OCI-LY3 (cell line): ENCODE measurements around the gene NARF.
A peak's percentile ranks its signal among the peaks of the same experiment; 100 is the strongest.

ENCODE experiments used
- H2AFZ ChIP-seq: fragments of 200-600, 300-600 bp; shearing (Covaris generic); 2 replicates; pipeline ENCODE4 v1.6.0; 2014; ENCODE audit warnings: antibody characterized with exemption, low read depth, low read length
- H3K27ac ChIP-seq: fragments of 200-600, 300-600 bp; sonication (generic); 2 replicates; pipeline ENCODE4 v1.5.1; 2014; ENCODE audit warnings: mild to moderate bottlenecking, low read length, moderate library complexity, mixed read lengths
- H3K27me3 ChIP-seq: fragments of 200-600, 300-600 bp; sonication (generic); 2 replicates; pipeline ENCODE4 v1.6.1; 2014; ENCODE audit warnings: low read depth, low read length, mixed read lengths
- H3K36me3 ChIP-seq: fragments of 200-600, 300-600 bp; sonication (generic); replicated peaks from 2 replicates; pipeline ENCODE3; 2014; ENCODE audit warnings: low read depth, low read length, mixed read lengths
- H3K4me1 ChIP-seq: fragments of 300-600, 200-600 bp; sonication (generic); 2 replicates; pipeline ENCODE4 v1.6.1; 2014; ENCODE audit warnings: low read length, mixed read lengths
- H3K4me2 ChIP-seq: fragments of 200-600, 300-600 bp; sonication (generic); 2 replicates; pipeline ENCODE4 v1.6.1; 2014; ENCODE audit warnings: low read length, mixed read lengths
- H3K4me3 ChIP-seq: fragments of 300-600, 200-600 bp; sonication (generic); 2 replicates; pipeline ENCODE4 v1.5.1; 2014; ENCODE audit warnings: antibody characterized with exemption, mild to moderate bottlenecking, low read length, moderate library complexity
- H3K79me2 ChIP-seq: fragments of 300-600, 200-600 bp; shearing (Covaris generic); 2 replicates; pipeline ENCODE4 v1.6.1; 2014; ENCODE audit warnings: mild to moderate bottlenecking, low read length, mixed read lengths
- H3K9ac ChIP-seq: fragments of 300-600, 200-600 bp; shearing (Covaris generic); 2 replicates; pipeline ENCODE4 v1.6.0; 2014; ENCODE audit warnings: mild to moderate bottlenecking, low read length, moderate library complexity
- H3K9me3 ChIP-seq: fragments of 200-600, 300-600 bp; shearing (Covaris generic); 2 replicates; pipeline ENCODE4 v1.6.1; 2014; ENCODE audit warnings: low read length, mixed read lengths; ENCODE audit not compliant: insufficient read depth
- H4K20me1 ChIP-seq: fragments of 200-600, 300-600 bp; sonication (generic); 2 replicates; pipeline ENCODE4 v1.6.1; 2016; ENCODE audit warnings: low read length, mixed read lengths; ENCODE audit not compliant: insufficient read depth
- EZH2phosphoT487 ChIP-seq: fragments of 200-600 bp; shearing (Covaris generic); IDR thresholded peaks from 2 replicates; pipeline ENCODE4 v1.6.1; 2018; ENCODE audit warnings: antibody characterized with exemption, mixed run types, low read depth
- TF ChIP-seq, protein P1 (sequence below): fragments of 200-600, 300-600 bp; sonication (generic); IDR thresholded peaks from 2 replicates; pipeline ENCODE4 v1.5.1; 2014; ENCODE audit warnings: antibody characterized with exemption, low read length, low read depth

NARF gene

DNA sequence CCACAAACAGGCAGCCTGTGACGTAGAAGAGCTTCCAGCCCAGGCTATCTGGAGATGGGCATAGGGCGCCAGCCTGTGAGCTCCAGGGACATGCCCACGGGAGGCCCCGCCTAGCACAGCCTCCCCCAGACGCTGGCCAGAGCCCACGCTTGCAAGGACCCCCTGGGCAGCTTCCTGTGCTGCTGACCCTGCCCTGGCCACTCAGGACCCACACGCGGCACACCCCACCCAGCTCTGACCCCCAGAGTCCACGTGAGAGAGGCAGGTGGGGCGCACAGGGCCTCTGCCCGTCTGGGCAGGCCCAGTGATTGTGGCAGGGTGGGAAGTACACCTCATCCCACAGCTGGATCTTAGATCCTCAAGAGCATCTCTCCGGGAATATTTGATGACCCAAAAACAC is 11.9 kb upstream of the NARF start:
- H2AFZ ChIP-seq: no peak overlapping the region
- peaks cover 20% of the 10 kb centered on the region for H3K4me1 ChIP-seq
- H3K9ac ChIP-seq: no peak overlapping the region
- no peaks in the 10 kb centered on the region for H3K9me3 ChIP-seq
- H3K4me3 ChIP-seq: no peak overlapping the region
- H4K20me1 ChIP-seq: peaks cover 46% of the 10 kb centered on the region
- TF ChIP-seq, protein P1, sequence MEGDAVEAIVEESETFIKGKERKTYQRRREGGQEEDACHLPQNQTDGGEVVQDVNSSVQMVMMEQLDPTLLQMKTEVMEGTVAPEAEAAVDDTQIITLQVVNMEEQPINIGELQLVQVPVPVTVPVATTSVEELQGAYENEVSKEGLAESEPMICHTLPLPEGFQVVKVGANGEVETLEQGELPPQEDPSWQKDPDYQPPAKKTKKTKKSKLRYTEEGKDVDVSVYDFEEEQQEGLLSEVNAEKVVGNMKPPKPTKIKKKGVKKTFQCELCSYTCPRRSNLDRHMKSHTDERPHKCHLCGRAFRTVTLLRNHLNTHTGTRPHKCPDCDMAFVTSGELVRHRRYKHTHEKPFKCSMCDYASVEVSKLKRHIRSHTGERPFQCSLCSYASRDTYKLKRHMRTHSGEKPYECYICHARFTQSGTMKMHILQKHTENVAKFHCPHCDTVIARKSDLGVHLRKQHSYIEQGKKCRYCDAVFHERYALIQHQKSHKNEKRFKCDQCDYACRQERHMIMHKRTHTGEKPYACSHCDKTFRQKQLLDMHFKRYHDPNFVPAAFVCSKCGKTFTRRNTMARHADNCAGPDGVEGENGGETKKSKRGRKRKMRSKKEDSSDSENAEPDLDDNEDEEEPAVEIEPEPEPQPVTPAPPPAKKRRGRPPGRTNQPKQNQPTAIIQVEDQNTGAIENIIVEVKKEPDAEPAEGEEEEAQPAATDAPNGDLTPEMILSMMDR: no peak
- TF ChIP-seq EZH2phosphoT487: no peak
- no peak overlapping the region for H3K27ac ChIP-seq
- H3K36me3 ChIP-seq: peaks cover 58% of the 10 kb centered on the region
- H3K79me2 ChIP-seq: peaks cover 44% of the 10 kb centered on the region
- no peaks in the 10 kb centered on the region for H3K27me3 ChIP-seq
- H3K4me2 ChIP-seq: no peak overlapping the region

DNA sequence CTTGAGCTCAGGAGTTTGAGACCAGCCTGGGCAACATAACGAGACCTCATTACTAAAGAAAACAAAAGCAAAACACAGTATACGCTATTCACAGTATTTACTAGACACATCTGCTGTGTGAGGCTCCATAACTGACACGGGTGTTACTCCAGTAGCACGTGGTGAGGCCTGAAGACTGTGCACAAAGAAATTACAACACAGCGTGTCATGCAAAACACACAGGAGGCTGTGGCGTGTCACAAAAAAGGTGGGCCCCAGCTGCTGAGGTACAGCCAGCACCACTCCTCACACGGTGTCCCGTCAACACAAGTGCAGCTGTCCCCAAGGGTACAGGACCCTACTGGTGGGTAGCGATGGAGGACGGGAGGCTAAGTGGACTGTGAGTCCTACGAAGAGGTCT is 10.7 kb upstream of the NARF start:
- Histone ChIP-seq H3K9ac (no peak overlapping the region), H3K4me3 (no peak overlapping the region), H3K79me2 (peaks cover 44% of the 10 kb centered on the region), H3K36me3 (peaks cover 47% of the 10 kb centered on the region), H3K4me2 (no peak overlapping the region), H3K4me1 (peaks cover 20% of the 10 kb centered on the region), H3K9me3 (no peaks in the 10 kb centered on the region), H2AFZ (no peak overlapping the region), H3K27me3 (no peaks in the 10 kb centered on the region), H3K27ac (peak overlapping the region; percentile 20; the same call in 1 of the 2 replicates), H4K20me1 (peaks cover 34% of the 10 kb centered on the region)
- TF ChIP-seq, protein P1: no peak
- TF ChIP-seq EZH2phosphoT487: no peak

- H3K9ac ChIP-seq: peak overlapping the region; percentile 89
- peaks cover 44% of the 10 kb centered on the region for H3K79me2 ChIP-seq
- H3K27ac ChIP-seq: peak overlapping the region; percentile 97
- peaks cover 38% of the 10 kb centered on the region for H3K36me3 ChIP-seq
- TF ChIP-seq, protein P1: no peak
- no peak for TF ChIP-seq EZH2phosphoT487
- H3K4me2 ChIP-seq: peak overlapping the region; percentile 100
- no peaks in the 10 kb centered on the region for H3K27me3 ChIP-seq
- H3K9me3 ChIP-seq: no peaks in the 10 kb centered on the region
- peaks cover 26% of the 10 kb centered on the region for H4K20me1 ChIP-seq
- no peak overlapping the region for H2AFZ ChIP-seq
- H3K4me1 ChIP-seq: peaks cover 20% of the 10 kb centered on the region
- H3K4me3 ChIP-seq: peak overlapping the region; percentile 81
These were observed 9.2 kb upstream of the NARF start for GRCh38 chr17:82449131-82449882.

- no peaks in the 10 kb centered on the region for H3K27me3 ChIP-seq
- peaks cover 20% of the 10 kb centered on the region for H3K4me1 ChIP-seq
- peak overlapping the region; percentile 100 for H3K4me2 ChIP-seq
- H3K9ac ChIP-seq: peak overlapping the region; percentile 89
- no peaks in the 10 kb centered on the region for H3K9me3 ChIP-seq
- no peak for TF ChIP-seq EZH2phosphoT487
- TF ChIP-seq, protein P1: no peak
- H3K27ac ChIP-seq: peak overlapping the region; percentile 97
- peak overlapping the region; percentile 81 for H3K4me3 ChIP-seq
- H3K79me2 ChIP-seq: peaks cover 44% of the 10 kb centered on the region
- H4K20me1 ChIP-seq: peaks cover 23% of the 10 kb centered on the region
- H3K36me3 ChIP-seq: peaks cover 32% of the 10 kb centered on the region
- H2AFZ ChIP-seq: no peak overlapping the region
These were observed 8.6 kb upstream of the NARF start for GRCh38 chr17:82449883-82450356.
